ENCODE measurements around the gene WNT3A. TPM values are rescaled to one million over a fixed set of nuclear protein-coding genes. Genes with fewer than 3 reads are reported as not detected.

The WNT3A gene
- total RNA-seq, 4 donors from 2014 or later = not detected

DNA sequence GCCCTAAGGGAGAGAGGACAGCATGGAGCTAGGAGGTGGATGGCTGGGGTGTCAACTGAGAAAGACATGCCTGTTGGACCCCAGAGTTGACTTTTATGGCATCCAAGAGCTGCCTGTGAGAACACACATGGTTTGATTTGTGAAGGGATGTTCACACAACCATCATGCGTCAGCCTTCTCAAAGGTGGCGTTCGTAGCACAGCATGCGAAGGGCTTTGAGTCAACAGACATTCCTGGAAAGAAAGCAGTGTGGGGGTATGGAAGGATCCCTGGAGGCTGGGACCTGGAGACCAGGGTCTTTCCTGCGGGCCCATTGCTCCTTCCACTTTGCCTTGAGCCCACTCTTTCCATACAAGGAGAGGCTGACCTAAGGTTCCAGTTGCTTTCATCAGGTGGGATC, 6.4 kb upstream of the WNT3A start:
- no peak for DNase-seq (ENCODE audit: low spot score)
- TF ChIP-seq, protein P1, sequence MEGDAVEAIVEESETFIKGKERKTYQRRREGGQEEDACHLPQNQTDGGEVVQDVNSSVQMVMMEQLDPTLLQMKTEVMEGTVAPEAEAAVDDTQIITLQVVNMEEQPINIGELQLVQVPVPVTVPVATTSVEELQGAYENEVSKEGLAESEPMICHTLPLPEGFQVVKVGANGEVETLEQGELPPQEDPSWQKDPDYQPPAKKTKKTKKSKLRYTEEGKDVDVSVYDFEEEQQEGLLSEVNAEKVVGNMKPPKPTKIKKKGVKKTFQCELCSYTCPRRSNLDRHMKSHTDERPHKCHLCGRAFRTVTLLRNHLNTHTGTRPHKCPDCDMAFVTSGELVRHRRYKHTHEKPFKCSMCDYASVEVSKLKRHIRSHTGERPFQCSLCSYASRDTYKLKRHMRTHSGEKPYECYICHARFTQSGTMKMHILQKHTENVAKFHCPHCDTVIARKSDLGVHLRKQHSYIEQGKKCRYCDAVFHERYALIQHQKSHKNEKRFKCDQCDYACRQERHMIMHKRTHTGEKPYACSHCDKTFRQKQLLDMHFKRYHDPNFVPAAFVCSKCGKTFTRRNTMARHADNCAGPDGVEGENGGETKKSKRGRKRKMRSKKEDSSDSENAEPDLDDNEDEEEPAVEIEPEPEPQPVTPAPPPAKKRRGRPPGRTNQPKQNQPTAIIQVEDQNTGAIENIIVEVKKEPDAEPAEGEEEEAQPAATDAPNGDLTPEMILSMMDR (IDR thresholded peaks at IDR 0.05) = no peak
- ATAC-seq (ENCODE audit: low FRiP score) = no peak

DNA sequence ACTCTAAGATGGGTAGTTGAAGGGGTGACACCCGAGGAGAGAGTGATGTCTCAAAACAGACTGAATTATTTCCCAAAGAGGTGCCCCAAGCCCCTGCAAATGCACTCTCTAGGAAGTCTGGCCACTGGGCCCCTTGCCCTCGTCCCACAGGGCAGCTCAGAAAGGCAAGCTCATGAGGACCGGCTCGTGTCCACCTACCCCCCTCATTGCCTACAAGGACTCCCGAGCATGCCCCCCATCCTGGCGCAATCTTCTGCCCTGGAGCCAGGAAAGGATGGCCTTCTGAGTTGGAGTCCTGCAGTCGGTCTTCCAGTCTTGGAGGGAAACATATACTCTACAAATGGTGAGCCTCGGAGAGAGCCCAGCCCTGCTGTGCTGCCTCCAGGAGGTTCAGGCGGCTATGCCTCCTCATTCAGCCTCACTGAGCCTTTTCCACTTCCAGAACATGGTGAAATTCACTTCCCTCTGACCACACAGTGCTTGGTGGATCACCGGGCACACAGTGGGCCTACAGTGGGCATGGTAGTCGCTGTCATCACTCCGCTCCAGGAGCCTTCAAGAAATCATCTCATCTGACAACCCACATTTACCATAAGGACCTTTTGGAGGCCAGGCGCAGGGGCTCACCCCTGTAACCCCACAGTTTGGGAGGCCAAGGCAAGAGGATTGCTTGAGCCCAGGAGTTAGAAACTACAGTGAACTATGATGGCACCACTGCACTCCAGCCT, 5.8 kb upstream of the WNT3A start:
- TF ChIP-seq, protein P1 (IDR thresholded peaks at IDR 0.05) = no peak
- DNase-seq (ENCODE audit: low spot score) (no peak), ATAC-seq (ENCODE audit: low FRiP score) (no peak)

- TF ChIP-seq, protein P1 (IDR thresholded peaks at IDR 0.05) = no peak
- ATAC-seq (ENCODE audit: low FRiP score) (no peak), DNase-seq (ENCODE audit: low spot score) (no peak)
These were observed 4.9 kb upstream of the WNT3A start for GRCh38 chr1:228001738-228002535.

DNA sequence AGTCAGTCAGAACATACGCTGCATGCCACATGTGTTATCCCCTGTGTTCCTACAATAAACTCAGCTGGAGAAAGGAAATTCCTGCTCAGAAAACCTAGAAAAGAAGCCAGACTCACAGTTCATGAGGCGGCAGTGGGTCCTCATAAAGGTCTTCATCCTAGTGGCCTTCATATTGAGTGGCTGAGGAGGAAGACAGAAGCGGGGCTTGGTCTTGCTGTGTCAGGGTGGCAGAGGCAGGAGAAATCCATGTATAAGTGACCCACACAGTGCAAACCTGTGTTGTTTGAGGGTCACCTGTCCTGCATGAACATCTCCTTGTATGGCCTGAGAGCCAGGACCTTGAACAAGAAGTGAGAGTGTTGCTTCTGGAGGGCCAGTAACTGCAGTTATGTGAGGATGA, 4.0 kb upstream of the WNT3A start:
- TF ChIP-seq, protein P1 (IDR thresholded peaks at IDR 0.05) = no peak
- DNase-seq (ENCODE audit: low spot score) (no peak), ATAC-seq (ENCODE audit: low FRiP score) (no peak)

DNA sequence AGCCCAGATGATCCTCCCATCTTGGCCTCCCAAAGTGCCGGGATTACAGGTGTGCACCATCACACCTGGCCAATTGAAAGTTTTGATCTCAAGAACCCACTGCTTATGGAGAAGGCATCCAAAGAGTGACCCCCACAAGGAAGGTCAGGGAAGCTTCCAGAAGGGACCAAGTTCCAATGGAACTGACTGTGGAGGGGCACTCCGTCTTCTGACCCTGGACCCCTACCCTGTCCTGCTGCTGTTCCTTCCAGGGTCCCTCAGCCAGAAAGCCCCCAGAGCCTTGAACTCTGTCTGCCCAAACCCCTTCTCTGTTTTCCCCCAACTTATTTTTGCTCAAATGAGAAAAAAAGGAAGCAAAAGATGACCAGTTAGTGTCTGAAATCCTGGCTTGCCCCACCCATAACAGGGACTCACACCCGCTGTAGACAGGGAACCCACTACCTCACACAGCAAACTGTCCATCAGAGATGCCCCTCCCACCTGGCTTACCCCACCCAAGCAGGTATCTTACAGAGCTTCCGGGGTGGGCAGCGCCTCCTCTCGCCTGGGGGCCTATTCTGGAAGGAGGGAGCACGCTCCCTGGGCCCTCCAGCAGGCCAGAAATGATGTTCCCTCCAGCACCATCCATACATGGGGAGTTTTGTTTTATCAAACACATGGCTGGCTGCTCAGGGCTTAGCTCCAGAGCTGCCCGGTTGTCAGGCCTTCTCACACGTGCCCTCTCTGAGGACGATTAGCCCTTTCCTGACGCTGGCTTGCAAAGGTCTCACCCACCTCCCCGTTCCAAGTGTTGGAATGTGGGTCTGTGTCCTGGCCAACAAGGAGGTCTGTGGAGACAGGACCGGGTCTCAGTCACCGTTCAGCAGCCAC, 3.1 kb upstream of the WNT3A start:
- no peak for ATAC-seq (ENCODE audit: low FRiP score)
- TF ChIP-seq, protein P1 (IDR thresholded peaks at IDR 0.05) = no peak
- no peak for DNase-seq (ENCODE audit: low spot score)

- no peak for DNase-seq (ENCODE audit: low spot score)
- no peak for ATAC-seq (ENCODE audit: low FRiP score)
- TF ChIP-seq, protein P1 (IDR thresholded peaks at IDR 0.05) = no peak
These were observed 2.4 kb upstream of the WNT3A start for GRCh38 chr1:228004331-228004855.
